ENCODE data around the gene SYTL1.

The SYTL1 gene

GRCh38 chr1:27366113-27366410 is 24.2 kb downstream of the SYTL1 start:
- H3K4me3 ChIP-seq (ENCODE audit: low read depth, low read length): peak overlapping the region; percentile 68
- peak overlapping the region; percentile 60 for H3K9ac ChIP-seq (ENCODE audit: low read length)
- no peaks in the 10 kb centered on the region for H3K36me3 ChIP-seq (ENCODE audit: control insufficient read depth, insufficient read depth, low read length)
- H3K27ac ChIP-seq (ENCODE audit: low read depth, low read length): no peak overlapping the region
- H3K27me3 ChIP-seq (ENCODE audit: control insufficient read depth, insufficient read depth, low read length): peaks cover 14% of the 10 kb centered on the region
- H3K4me1 ChIP-seq (ENCODE audit: control insufficient read depth, insufficient read depth, low read length): peaks cover 24% of the 10 kb centered on the region
- H3K9me3 ChIP-seq (ENCODE audit: control insufficient read depth, insufficient read depth, low read depth, low read length): no peaks in the 10 kb centered on the region

- peak within 1 kb of the TSS; percentile 60 for H3K9ac ChIP-seq (ENCODE audit: low read length)
- H3K27ac ChIP-seq (ENCODE audit: low read depth, low read length): peak within 1 kb of the TSS; percentile 18; the same call in 1 of the 2 replicates
- H3K36me3 ChIP-seq (ENCODE audit: control insufficient read depth, insufficient read depth, low read length): no peaks in the 10 kb centered on the region
- H3K4me3 ChIP-seq (ENCODE audit: low read depth, low read length): peak within 1 kb of the TSS; percentile 68
- no peaks in the 10 kb centered on the region for H3K9me3 ChIP-seq (ENCODE audit: control insufficient read depth, insufficient read depth, low read depth, low read length)
- H3K27me3 ChIP-seq (ENCODE audit: control insufficient read depth, insufficient read depth, low read length): peaks cover 9% of the 10 kb centered on the region
- H3K4me1 ChIP-seq (ENCODE audit: control insufficient read depth, insufficient read depth, low read length): peaks cover 22% of the 10 kb centered on the region
Observed at GRCh38 chr1:27366411-27367159, 24.8 kb downstream of the SYTL1 start, which contains the start of gene MAP3K6. MAP3K6 (minus strand) TSS chr1:27366961; CDS start chr1:27366597, 364 bp downstream.

GRCh38 chr1:27367160-27367650 is 25.4 kb downstream of the SYTL1 start:
- Histone ChIP-seq H3K9me3 (ENCODE audit: control insufficient read depth, insufficient read depth, low read depth, low read length) (no peaks in the 10 kb centered on the region), H3K9ac (ENCODE audit: low read length) (peak overlapping the region; percentile 60), H3K27ac (ENCODE audit: low read depth, low read length) (no peak overlapping the region), H3K4me3 (ENCODE audit: low read depth, low read length) (peak overlapping the region; percentile 68), H3K36me3 (ENCODE audit: control insufficient read depth, insufficient read depth, low read length) (no peaks in the 10 kb centered on the region), H3K27me3 (ENCODE audit: control insufficient read depth, insufficient read depth, low read length) (peaks cover 3% of the 10 kb centered on the region; the same call in 1 of the 2 replicates), H3K4me1 (ENCODE audit: control insufficient read depth, insufficient read depth, low read length) (peaks cover 22% of the 10 kb centered on the region)

- Histone ChIP-seq H3K4me1 (ENCODE audit: control insufficient read depth, insufficient read depth, low read length) (peaks cover 22% of the 10 kb centered on the region), H3K9me3 (ENCODE audit: control insufficient read depth, insufficient read depth, low read depth, low read length) (no peaks in the 10 kb centered on the region), H3K27me3 (ENCODE audit: control insufficient read depth, insufficient read depth, low read length) (no peaks in the 10 kb centered on the region), H3K9ac (ENCODE audit: low read length) (no peak overlapping the region), H3K27ac (ENCODE audit: low read depth, low read length) (no peak overlapping the region), H3K4me3 (ENCODE audit: low read depth, low read length) (no peak overlapping the region), H3K36me3 (ENCODE audit: control insufficient read depth, insufficient read depth, low read length) (no peaks in the 10 kb centered on the region)
Observed at GRCh38 chr1:27368869-27369582, 27.2 kb downstream of the SYTL1 start.

DNA sequence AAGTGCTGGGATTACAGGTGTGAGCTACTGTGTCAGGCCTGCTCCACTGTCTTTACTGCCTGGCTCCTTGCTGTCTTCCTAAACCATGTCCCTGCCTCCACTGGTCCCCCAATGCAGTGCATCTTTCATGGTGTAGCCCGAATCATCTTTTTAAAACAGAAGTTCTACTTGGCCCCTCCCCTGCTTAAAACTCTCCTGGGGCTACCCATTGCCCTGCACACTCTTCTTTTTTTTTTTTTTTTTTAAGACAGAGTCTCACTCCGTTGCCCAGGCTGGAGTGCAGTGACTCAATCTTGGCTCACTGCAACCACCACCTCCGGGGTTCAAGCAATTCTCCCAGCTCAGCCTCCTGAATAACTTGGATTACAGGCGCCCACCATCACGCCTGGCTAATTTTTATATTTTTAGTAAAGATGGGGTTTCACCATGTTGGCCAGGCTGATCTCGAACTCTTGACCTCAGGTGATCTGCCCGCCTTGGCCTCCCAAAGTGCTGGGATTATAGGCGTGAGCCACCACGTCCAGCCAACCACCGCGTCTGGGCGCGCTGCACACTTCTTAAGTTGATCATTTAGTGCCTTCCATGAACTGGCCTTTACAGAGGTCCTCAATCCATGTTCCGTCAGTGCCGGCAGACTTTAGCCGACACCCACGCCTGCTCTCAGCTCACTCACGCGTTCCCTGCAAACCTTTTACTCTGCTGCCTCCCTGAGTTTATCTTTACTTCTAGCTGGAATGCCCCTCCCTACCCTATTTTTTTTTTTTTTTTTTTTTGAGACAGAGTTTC is 30.4 kb downstream of the SYTL1 start:
- Histone ChIP-seq H3K27me3 (ENCODE audit: control insufficient read depth, insufficient read depth, low read length) (no peaks in the 10 kb centered on the region), H3K36me3 (ENCODE audit: control insufficient read depth, insufficient read depth, low read length) (no peaks in the 10 kb centered on the region), H3K4me1 (ENCODE audit: control insufficient read depth, insufficient read depth, low read length) (peaks cover 12% of the 10 kb centered on the region), H3K4me3 (ENCODE audit: low read depth, low read length) (no peak overlapping the region), H3K9me3 (ENCODE audit: control insufficient read depth, insufficient read depth, low read depth, low read length) (no peaks in the 10 kb centered on the region), H3K27ac (ENCODE audit: low read depth, low read length) (no peak overlapping the region), H3K9ac (ENCODE audit: low read length) (no peak overlapping the region)

DNA sequence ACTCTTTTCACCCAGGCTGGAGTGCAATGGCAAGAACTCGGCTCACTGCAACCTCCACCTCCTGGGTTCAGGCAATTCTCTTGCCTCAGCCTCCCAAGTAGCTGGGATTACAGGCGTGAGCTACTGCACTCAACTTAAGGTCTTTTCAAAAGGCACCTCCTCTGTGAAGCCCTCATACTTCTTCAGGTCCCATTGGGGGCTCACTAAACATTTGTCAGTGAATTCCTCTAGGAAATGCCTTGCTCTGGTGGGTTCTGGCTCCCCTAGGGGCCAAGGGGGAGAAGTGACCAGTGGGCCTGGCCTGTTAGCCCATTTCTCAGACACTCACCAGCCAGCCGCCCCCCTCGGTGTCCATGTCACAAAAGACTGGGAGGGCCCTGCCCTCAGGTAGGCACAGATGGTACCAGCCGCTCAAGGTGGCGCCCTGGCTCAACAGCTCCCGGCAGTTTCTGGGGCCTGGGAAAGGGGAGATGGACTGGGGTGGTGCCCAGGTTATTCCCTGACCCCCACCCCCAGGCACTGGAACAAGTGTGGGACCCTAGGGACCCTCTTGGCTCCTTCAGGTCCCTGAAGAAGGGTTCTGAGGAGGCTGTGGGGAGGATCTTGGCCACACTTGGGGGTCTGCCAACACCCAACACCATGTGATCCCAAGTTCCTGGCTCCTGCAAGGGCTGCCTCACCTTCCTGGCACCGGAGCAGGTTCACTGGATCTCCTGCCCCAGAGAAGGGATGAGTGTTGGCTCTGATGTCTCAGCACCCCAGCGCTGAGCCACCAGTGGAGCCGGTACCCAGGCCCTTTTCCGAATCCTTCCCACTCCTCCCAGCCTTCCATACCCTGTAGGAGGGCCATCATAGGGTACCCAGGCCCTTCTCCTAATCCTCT is 31.2 kb downstream of the SYTL1 start:
- H3K9me3 ChIP-seq (ENCODE audit: control insufficient read depth, insufficient read depth, low read depth, low read length): no peaks in the 10 kb centered on the region
- H3K36me3 ChIP-seq (ENCODE audit: control insufficient read depth, insufficient read depth, low read length): no peaks in the 10 kb centered on the region
- H3K27ac ChIP-seq (ENCODE audit: low read depth, low read length): no peak overlapping the region
- 0 out of 2 replicates have a peak, but pooled peaks cover 6% of the 10 kb centered on the region for H3K4me1 ChIP-seq (ENCODE audit: control insufficient read depth, insufficient read depth, low read length)
- no peak overlapping the region for H3K4me3 ChIP-seq (ENCODE audit: low read depth, low read length)
- H3K27me3 ChIP-seq (ENCODE audit: control insufficient read depth, insufficient read depth, low read length): no peaks in the 10 kb centered on the region
- no peak overlapping the region for H3K9ac ChIP-seq (ENCODE audit: low read length)

GRCh38 chr1:27374362-27375086 is 32.7 kb downstream of the SYTL1 start, which contains the start of gene FCN3:
FCN3 (minus strand) TSS chr1:27374824; CDS start chr1:27374818, 6 bp downstream.
- Histone ChIP-seq H3K27ac (ENCODE audit: low read depth, low read length) (no peak within 1 kb of the TSS), H3K9ac (ENCODE audit: low read length) (no peak within 1 kb of the TSS), H3K4me1 (ENCODE audit: control insufficient read depth, insufficient read depth, low read length) (peaks cover 6% of the 10 kb centered on the region; the same call in 1 of the 2 replicates), H3K27me3 (ENCODE audit: control insufficient read depth, insufficient read depth, low read length) (no peaks in the 10 kb centered on the region), H3K36me3 (ENCODE audit: control insufficient read depth, insufficient read depth, low read length) (no peaks in the 10 kb centered on the region), H3K4me3 (ENCODE audit: low read depth, low read length) (no peak within 1 kb of the TSS), H3K9me3 (ENCODE audit: control insufficient read depth, insufficient read depth, low read depth, low read length) (no peaks in the 10 kb centered on the region)

GRCh38 chr1:27377760-27378495 is 36.1 kb downstream of the SYTL1 start:
- Histone ChIP-seq H3K27ac (ENCODE audit: low read depth, low read length) (no peak overlapping the region), H3K9ac (ENCODE audit: low read length) (no peak overlapping the region), H3K4me1 (ENCODE audit: control insufficient read depth, insufficient read depth, low read length) (peaks cover 10% of the 10 kb centered on the region; the same call in 1 of the 2 replicates), H3K27me3 (ENCODE audit: control insufficient read depth, insufficient read depth, low read length) (peaks cover 19% of the 10 kb centered on the region), H3K36me3 (ENCODE audit: control insufficient read depth, insufficient read depth, low read length) (no peaks in the 10 kb centered on the region), H3K9me3 (ENCODE audit: control insufficient read depth, insufficient read depth, low read depth, low read length) (no peaks in the 10 kb centered on the region), H3K4me3 (ENCODE audit: low read depth, low read length) (no peak overlapping the region)

GRCh38 chr1:27379564-27380122 is 37.8 kb downstream of the SYTL1 start:
- Histone ChIP-seq H3K4me3 (ENCODE audit: low read depth, low read length) (no peak overlapping the region), H3K27me3 (ENCODE audit: control insufficient read depth, insufficient read depth, low read length) (peaks cover 19% of the 10 kb centered on the region), H3K4me1 (ENCODE audit: control insufficient read depth, insufficient read depth, low read length) (peaks cover 9% of the 10 kb centered on the region; the same call in 1 of the 2 replicates), H3K36me3 (ENCODE audit: control insufficient read depth, insufficient read depth, low read length) (no peaks in the 10 kb centered on the region), H3K9me3 (ENCODE audit: control insufficient read depth, insufficient read depth, low read depth, low read length) (no peaks in the 10 kb centered on the region), H3K27ac (ENCODE audit: low read depth, low read length) (no peak overlapping the region), H3K9ac (ENCODE audit: low read length) (no peak overlapping the region)

All from HUES6 (cell line).